ENCODE data around the gene PSMC3. TPM values are rescaled to one million over a fixed set of nuclear protein-coding genes. Genes with fewer than 3 reads are reported as not detected.

Gene PSMC3
- total and polyA plus RNA-seq, 9 of the 15 experiments (the other 6 are each of a cell fraction or from before 2014, with no cell fraction given) = 44.3 to 324 (median 240) TPM

DNA sequence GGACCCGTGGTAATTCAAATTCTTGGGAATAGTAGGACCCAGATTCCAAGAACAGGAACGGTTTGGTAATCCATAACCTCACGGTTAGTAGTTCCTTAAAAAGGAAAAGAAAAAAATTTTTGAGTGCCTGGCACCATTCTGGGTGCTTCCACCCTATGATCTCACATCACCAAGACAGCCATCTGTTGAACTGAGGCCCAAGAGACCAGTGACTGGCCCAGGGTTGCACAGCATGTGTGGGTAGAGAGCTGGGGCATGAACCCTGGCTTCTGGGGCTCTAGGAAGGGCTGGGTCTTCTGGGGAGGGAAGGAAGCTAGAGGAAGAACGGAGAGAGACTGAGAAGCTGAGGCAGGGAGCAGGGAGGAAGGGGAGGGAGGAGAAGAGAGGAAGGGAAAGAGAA lies 43.2 kb downstream of the PSMC3 start:
- no peaks in the 10 kb centered on the region for H3K9me3 ChIP-seq (replicated peaks; ENCODE audit: control insufficient read depth, insufficient read depth, low read depth, low read length)
- H3K79me2 ChIP-seq (ENCODE audit: control insufficient read depth, insufficient read depth, low read length) = peaks cover 2% of the 10 kb centered on the region; the same call in 1 of the 3 replicates
- peaks cover 13 to 16% of the 10 kb centered on the region in 2 experiments for H3K4me1 ChIP-seq (replicated peaks in 1 of 2; ENCODE audit: control insufficient read depth in 2 of 2, insufficient read depth in 2 of 2, low read length in 2 of 2)
- peak overlapping the region in 1 of 2 experiments; percentile 31; a peak in 1 of 4 replicates for H3K9ac ChIP-seq (ENCODE audit: insufficient read depth in 1 of 2, low read depth in 2 of 2, low read length in 2 of 2)
- peak overlapping the region; percentile 56 for H2AFZ ChIP-seq (ENCODE audit: low read depth, low read length)
- H4K20me1 ChIP-seq (replicated peaks; ENCODE audit: control insufficient read depth, insufficient read depth, low read length) = no peaks in the 10 kb centered on the region
- 0 out of 2 replicates have a peak, but pooled peaks have one; percentile 33 for TF ChIP-seq ELF4 (CRISPR knock-in tag; IDR thresholded peaks at IDR 0.05)
- TF ChIP-seq, protein P1, sequence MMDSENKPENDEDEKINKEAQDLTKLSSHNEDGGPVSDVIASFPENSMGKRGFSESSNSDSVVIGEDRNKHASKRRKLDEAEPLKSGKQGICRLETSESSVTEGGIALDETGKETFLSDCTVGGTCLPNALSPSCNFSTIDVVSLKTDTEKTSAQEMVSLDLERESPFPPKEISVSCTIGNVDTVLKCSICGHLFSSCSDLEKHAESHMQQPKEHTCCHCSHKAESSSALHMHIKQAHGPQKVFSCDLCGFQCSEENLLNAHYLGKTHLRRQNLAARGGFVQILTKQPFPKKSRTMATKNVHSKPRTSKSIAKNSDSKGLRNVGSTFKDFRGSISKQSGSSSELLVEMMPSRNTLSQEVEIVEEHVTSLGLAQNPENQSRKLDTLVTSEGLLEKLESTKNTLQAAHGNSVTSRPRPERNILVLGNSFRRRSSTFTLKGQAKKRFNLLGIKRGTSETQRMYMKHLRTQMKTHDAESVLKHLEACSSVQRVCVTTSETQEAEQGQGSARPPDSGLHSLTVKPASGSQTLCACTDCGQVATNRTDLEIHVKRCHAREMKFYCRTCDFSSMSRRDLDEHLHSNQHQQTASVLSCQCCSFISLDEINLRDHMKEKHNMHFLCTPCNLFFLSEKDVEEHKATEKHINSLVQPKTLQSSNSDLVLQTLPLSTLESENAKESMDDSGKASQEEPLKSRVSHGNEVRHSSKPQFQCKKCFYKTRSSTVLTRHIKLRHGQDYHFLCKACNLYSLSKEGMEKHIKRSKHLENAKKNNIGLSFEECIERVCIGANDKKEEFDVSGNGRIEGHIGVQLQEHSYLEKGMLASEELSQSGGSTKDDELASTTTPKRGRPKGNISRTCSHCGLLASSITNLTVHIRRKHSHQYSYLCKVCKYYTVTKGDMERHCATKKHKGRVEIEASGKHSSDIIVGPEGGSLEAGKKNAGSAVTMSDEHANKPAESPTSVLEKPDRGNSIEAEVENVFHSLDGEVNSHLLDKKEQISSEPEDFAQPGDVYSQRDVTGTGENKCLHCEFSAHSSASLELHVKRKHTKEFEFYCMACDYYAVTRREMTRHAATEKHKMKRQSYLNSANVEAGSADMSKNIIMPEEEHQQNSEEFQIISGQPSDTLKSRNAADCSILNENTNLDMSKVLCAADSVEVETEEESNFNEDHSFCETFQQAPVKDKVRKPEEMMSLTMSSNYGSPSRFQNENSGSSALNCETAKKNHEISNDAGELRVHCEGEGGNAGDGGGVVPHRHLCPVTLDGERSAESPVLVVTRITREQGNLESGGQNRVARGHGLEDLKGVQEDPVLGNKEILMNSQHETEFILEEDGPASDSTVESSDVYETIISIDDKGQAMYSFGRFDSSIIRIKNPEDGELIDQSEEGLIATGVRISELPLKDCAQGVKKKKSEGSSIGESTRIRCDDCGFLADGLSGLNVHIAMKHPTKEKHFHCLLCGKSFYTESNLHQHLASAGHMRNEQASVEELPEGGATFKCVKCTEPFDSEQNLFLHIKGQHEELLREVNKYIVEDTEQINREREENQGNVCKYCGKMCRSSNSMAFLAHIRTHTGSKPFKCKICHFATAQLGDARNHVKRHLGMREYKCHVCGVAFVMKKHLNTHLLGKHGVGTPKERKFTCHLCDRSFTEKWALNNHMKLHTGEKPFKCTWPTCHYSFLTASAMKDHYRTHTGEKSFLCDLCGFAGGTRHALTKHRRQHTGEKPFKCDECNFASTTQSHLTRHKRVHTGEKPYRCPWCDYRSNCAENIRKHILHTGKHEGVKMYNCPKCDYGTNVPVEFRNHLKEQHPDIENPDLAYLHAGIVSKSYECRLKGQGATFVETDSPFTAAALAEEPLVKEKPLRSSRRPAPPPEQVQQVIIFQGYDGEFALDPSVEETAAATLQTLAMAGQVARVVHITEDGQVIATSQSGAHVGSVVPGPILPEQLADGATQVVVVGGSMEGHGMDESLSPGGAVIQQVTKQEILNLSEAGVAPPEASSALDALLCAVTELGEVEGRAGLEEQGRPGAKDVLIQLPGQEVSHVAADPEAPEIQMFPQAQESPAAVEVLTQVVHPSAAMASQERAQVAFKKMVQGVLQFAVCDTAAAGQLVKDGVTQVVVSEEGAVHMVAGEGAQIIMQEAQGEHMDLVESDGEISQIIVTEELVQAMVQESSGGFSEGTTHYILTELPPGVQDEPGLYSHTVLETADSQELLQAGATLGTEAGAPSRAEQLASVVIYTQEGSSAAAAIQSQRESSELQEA (IDR thresholded peaks at IDR 0.05; ENCODE audit: low read depth) = no peak
- no peak for DNase-seq (ENCODE audit: extremely low read depth in 1 of 4, low spot score in 3 of 4)
- CTCF ChIA-PET (ENCODE audit: low intra/inter-chr PET ratio) = no interaction called here
- no peak for FAIRE-seq
- POLR2A ChIA-PET = interaction anchor here (0.9 kb wide), 1 partner anchor 10 kb away, joined by 4 read pairs; no protein-coding TSS in a partner anchor
- no peaks in the 10 kb centered on the region for H3K9me1 ChIP-seq (ENCODE audit: control insufficient read depth, insufficient read depth, low read length)
- no peaks in the 10 kb centered on the region for H3K27me3 ChIP-seq (ENCODE audit: control insufficient read depth in 2 of 2, insufficient read depth in 2 of 2, low read length in 2 of 2)
- no TSS peak for BruUV-seq (replicated peaks)
- no peak overlapping the region for H3K4me2 ChIP-seq (ENCODE audit: insufficient read depth, low read length)
- H3K4me3 ChIP-seq = no peak overlapping the region
- intact Hi-C loops (cut with micrococcal nuclease) = no loop called here
- in situ Hi-C loops (cut with MboI) = no loop called here
- no peak for ATAC-seq
- no peaks in the 10 kb centered on the region for H3K36me3 ChIP-seq (ENCODE audit: control insufficient read depth, insufficient read depth, low read length)
- 20% methylated on average over 4 of the region's 4 CpGs for WGBS (ENCODE audit: insufficient coverage, low coverage, missing lambda C conversion rate)
- H3K27ac ChIP-seq (ENCODE audit: extremely low read depth, low read depth, low read length) = no peak overlapping the region
